ENCODE results near the gene TRIM4.

DNA sequence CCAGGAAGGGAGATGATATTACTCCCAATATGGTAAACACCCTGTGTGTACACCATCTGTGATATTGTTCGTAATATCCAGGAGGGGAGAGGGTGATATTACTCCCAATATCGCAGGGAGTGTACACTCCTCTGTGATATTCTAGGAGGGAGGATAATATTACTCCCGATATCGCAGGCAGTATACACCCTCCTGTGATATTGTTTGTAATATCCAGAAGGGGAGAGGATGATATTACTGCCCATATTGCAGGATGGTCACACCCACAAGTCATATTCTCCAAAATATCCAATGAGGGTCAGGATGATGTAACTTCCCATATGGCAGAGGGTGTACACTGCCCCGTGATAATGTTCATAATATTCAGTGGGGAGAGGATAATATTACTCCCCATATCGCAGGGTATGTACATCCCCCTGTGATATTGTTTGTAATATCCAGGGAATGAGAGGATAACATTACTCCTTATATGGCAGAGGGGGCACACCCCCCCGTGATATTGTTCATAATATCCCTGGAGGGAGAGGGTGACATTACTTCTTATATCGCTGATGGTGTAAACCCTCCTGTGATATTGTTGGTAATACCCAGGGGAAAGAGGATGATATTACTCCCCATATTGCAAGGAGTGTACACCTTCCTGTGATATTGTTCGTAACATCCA is 39.4 kb upstream of the TRIM4 start:
- no peak for TF ChIP-seq EZH2 (IDR thresholded peaks at IDR 0.05; ENCODE audit: insufficient read depth, poor library complexity, severe bottlenecking)
- TF ChIP-seq EZH2phosphoT487 (IDR thresholded peaks at IDR 0.05; ENCODE audit: insufficient read depth, low read depth): no peak
